Right ventricle myocardium superior (tissue), 1 donor: ENCODE data around the gene ACOX1. TPM values are rescaled to one million over a fixed set of nuclear protein-coding genes. Genes with fewer than 3 reads are reported as not detected.

Experiments used
- total RNA-seq: library from RNA; stranded (reverse); fragmentation: NEBNext Ultra II Directional; extraction: Animal tissue kit (Norgen Biotek cat#: 25700); gene quantifications from one replicate; pipeline ENCODE4 v1.2.1, GENCODE V29; 2021
- donor health status: DM: no; HTN: yes; CAD: no; lungs with severe emphysema.

Gene ACOX1
- total RNA-seq, 1 donor from 2014 or later = 83.6 TPM

Other genes starting within 250 kb of the ACOX1 start
- 23.3 TPM for gene GALK1, start 214.0 kb downstream of the ACOX1 start, total RNA-seq
- gene UNK, start 194.4 kb downstream of the ACOX1 start, total RNA-seq = 14.3 TPM
- 10.6 TPM for gene UNC13D, start 134.8 kb downstream of the ACOX1 start, total RNA-seq
- gene WBP2, start 123.8 kb downstream of the ACOX1 start, total RNA-seq = 145 TPM
- 33.4 TPM for gene TRIM47, start 100.6 kb downstream of the ACOX1 start, total RNA-seq
- gene TRIM65, start 82.2 kb downstream of the ACOX1 start, total RNA-seq = 9.1 TPM
- gene MRPL38, start 74.3 kb downstream of the ACOX1 start, total RNA-seq = 113 TPM
- gene FBF1, start 38.1 kb downstream of the ACOX1 start, total RNA-seq = 4.7 TPM
- 7.6 TPM for gene TEN1, start 74 bp upstream of the ACOX1 start, total RNA-seq
- 1.8 TPM for gene CDK3, start 21.7 kb upstream of the ACOX1 start, total RNA-seq
- gene EVPL, start 48.1 kb upstream of the ACOX1 start, total RNA-seq = 0.08 TPM
- gene SRP68, start 93.4 kb upstream of the ACOX1 start, total RNA-seq = 57.9 TPM
- not detected for gene GALR2, start 95.6 kb upstream of the ACOX1 start, total RNA-seq
- not detected for gene ZACN, start 100.0 kb upstream of the ACOX1 start, total RNA-seq
- gene EXOC7, start 124.6 kb upstream of the ACOX1 start, total RNA-seq = 74.7 TPM
- not detected for gene FOXJ1, start 162.1 kb upstream of the ACOX1 start, total RNA-seq